ENCODE results near the gene SIK2. TPM values are rescaled to one million over a fixed set of nuclear protein-coding genes. Genes with fewer than 3 reads are reported as not detected.

SIK2 gene
- total RNA-seq, 1 donor from 2014 or later, result 16.3 TPM

DNA sequence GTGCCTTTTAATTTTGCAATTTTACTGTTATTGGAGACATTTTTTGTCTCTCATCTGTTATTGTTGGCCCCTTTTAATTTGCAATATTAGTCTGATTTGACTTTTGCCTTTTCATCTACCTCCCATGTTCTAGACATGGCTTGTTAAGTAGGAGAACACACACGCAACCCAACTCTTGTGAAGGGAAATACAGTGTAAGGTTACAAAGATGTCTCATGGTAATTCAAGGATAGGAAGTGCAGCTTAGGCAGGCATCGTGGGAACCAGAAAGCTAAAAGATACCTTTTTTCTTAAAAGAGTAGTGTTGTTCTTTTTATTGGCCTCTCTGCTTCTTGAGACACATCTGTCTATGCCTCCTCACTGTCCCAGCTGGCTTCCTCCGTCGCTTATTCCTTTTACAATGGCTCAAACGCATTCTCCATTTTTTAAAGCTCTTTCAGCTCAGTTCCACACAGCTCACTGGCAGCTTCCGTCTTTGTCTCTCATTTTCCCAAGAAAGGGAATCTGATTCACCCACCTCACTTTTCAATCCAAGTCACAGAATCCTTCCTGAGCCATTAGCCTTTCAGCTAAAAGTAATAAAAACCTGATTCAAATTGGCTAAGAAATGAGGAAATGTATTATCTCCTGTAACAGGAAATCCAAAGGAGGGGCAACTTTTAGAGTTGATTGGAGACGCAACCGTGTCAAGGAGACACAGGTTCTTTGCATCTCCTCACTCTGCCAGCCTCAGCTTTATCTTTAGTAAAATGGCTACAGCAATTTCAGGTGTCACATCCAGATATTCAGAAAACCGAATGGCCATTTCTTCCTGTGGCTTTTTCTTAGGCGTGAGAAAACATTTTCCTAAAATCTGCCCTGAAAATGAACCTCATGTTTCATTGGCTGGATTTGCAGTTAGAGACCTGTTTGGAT is 57.2 kb downstream of the SIK2 start:
- H3K9me3 ChIP-seq (ENCODE audit: low read depth), result no peaks in the 10 kb centered on the region
- Mint-ChIP-seq H3K27ac (no peak overlapping the region), H3K36me3 (peaks cover 12% of the 10 kb centered on the region), H3K4me3 (no peak overlapping the region), H3K27me3 (ENCODE audit: insufficient read depth, low read depth) (peaks cover 4% of the 10 kb centered on the region), H3K4me1 (peaks cover 5% of the 10 kb centered on the region), H3K9me3 (peaks cover 2% of the 10 kb centered on the region)
- no peaks in the 10 kb centered on the region for H3K36me3 ChIP-seq
- H2AFZ ChIP-seq (replicated peaks), result no peak overlapping the region
- no peaks in the 10 kb centered on the region for H3K27me3 ChIP-seq
- peaks cover 14% of the 10 kb centered on the region for H3K4me1 ChIP-seq
- H3K27ac ChIP-seq, result peak overlapping the region; percentile 75
- peaks cover 11% of the 10 kb centered on the region for H4K20me1 ChIP-seq (ENCODE audit: low read depth)
- no peak overlapping the region for H3K4me3 ChIP-seq
- H3K9ac ChIP-seq, result no peak overlapping the region
- peaks cover 7% of the 10 kb centered on the region for H3K79me2 ChIP-seq (ENCODE audit: low read depth)
- TF ChIP-seq EZH2phosphoT487 (IDR thresholded peaks at IDR 0.05) (no peak), EZH2 (IDR thresholded peaks at IDR 0.05) (no peak)
- TF ChIP-seq, protein P1, sequence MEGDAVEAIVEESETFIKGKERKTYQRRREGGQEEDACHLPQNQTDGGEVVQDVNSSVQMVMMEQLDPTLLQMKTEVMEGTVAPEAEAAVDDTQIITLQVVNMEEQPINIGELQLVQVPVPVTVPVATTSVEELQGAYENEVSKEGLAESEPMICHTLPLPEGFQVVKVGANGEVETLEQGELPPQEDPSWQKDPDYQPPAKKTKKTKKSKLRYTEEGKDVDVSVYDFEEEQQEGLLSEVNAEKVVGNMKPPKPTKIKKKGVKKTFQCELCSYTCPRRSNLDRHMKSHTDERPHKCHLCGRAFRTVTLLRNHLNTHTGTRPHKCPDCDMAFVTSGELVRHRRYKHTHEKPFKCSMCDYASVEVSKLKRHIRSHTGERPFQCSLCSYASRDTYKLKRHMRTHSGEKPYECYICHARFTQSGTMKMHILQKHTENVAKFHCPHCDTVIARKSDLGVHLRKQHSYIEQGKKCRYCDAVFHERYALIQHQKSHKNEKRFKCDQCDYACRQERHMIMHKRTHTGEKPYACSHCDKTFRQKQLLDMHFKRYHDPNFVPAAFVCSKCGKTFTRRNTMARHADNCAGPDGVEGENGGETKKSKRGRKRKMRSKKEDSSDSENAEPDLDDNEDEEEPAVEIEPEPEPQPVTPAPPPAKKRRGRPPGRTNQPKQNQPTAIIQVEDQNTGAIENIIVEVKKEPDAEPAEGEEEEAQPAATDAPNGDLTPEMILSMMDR (IDR thresholded peaks at IDR 0.05), result no peak
- peak; percentile 31 for DNase-seq (ENCODE audit: low spot score)
- H3K4me2 ChIP-seq, result peak overlapping the region; percentile 62
- peaks cover 7% of the 10 kb centered on the region for H3F3A ChIP-seq (ENCODE audit: low read depth)

DNA sequence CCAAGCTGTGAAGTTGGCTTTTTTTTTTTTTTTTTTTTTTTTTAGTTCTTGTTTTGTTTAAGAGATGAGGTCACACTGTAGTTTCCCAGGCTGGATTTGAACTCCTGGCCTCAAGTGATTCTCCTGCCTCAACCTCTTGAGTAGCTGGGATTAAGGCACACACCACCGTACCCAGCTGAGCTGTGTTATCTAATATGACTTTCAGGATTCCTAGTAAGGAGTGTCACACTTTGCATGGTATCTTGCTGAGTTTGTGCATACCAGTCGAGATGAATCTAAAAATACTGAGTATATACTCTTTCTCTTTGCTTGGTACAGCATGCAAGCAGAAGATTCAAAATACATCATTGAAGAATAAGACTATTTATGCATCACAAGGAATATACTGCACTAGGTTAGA is 58.6 kb downstream of the SIK2 start:
- Histone ChIP-seq H3F3A (ENCODE audit: low read depth) (peaks cover 7% of the 10 kb centered on the region), H3K4me3 (no peak overlapping the region), H3K4me1 (peaks cover 14% of the 10 kb centered on the region), H4K20me1 (ENCODE audit: low read depth) (peaks cover 22% of the 10 kb centered on the region), H2AFZ (replicated peaks) (no peak overlapping the region), H3K4me2 (no peak overlapping the region), H3K79me2 (ENCODE audit: low read depth) (peaks cover 7% of the 10 kb centered on the region), H3K9ac (no peak overlapping the region), H3K9me3 (ENCODE audit: low read depth) (no peaks in the 10 kb centered on the region), H3K27me3 (no peaks in the 10 kb centered on the region), H3K36me3 (no peaks in the 10 kb centered on the region), H3K27ac (no peak overlapping the region)
- H3K4me3 Mint-ChIP-seq, result no peak overlapping the region
- peaks cover 5% of the 10 kb centered on the region for H3K4me1 Mint-ChIP-seq
- peaks cover 2% of the 10 kb centered on the region for H3K9me3 Mint-ChIP-seq
- peaks cover 12% of the 10 kb centered on the region for H3K36me3 Mint-ChIP-seq
- no peak for TF ChIP-seq EZH2 (IDR thresholded peaks at IDR 0.05)
- TF ChIP-seq, protein P1 (IDR thresholded peaks at IDR 0.05), result no peak
- no peak for TF ChIP-seq EZH2phosphoT487 (IDR thresholded peaks at IDR 0.05)
- peaks cover 4% of the 10 kb centered on the region for H3K27me3 Mint-ChIP-seq (ENCODE audit: insufficient read depth, low read depth)
- no peak overlapping the region for H3K27ac Mint-ChIP-seq
- DNase-seq (ENCODE audit: low spot score), result no peak

DNA sequence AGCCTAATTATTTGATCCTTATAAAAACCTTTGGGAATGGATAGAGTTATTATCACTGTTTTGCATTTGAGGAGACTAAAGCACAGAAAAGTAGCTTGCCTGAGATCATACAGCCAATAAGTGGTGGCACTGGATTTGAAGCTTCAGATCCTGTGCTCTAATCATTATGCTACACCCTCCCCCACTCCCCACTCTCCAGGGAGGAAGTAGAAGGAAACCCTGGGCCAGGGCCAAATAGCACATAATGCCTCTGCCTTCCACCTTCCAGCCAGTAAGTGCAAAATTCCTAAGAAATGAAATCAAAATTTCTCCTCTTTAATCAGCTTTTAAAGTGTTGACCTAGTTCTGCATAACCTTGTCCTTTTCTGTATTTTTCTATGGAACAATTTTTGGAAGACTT is 61.6 kb downstream of the SIK2 start:
- no peaks in the 10 kb centered on the region for H3K27me3 ChIP-seq
- H3K4me3 ChIP-seq, result no peak overlapping the region
- H3K27me3 Mint-ChIP-seq (ENCODE audit: insufficient read depth, low read depth), result peaks cover 3% of the 10 kb centered on the region
- H3K4me1 ChIP-seq, result peaks cover 11% of the 10 kb centered on the region
- no peak overlapping the region for H3K27ac Mint-ChIP-seq
- H3K9me3 ChIP-seq (ENCODE audit: low read depth), result no peaks in the 10 kb centered on the region
- H3K4me2 ChIP-seq, result no peak overlapping the region
- peaks cover 30% of the 10 kb centered on the region for H4K20me1 ChIP-seq (ENCODE audit: low read depth)
- H3K9me3 Mint-ChIP-seq, result peaks cover 2% of the 10 kb centered on the region
- no peak overlapping the region for H3K27ac ChIP-seq
- DNase-seq (ENCODE audit: low spot score), result no peak
- H3K4me1 Mint-ChIP-seq, result peaks cover 3% of the 10 kb centered on the region
- H3K79me2 ChIP-seq (ENCODE audit: low read depth), result no peaks in the 10 kb centered on the region
- no peak overlapping the region for H3K4me3 Mint-ChIP-seq
- no peaks in the 10 kb centered on the region for H3K36me3 ChIP-seq
- H3K9ac ChIP-seq, result no peak overlapping the region
- TF ChIP-seq EZH2phosphoT487 (IDR thresholded peaks at IDR 0.05), result no peak
- TF ChIP-seq, protein P1 (IDR thresholded peaks at IDR 0.05), result no peak
- TF ChIP-seq EZH2 (IDR thresholded peaks at IDR 0.05), result no peak
- H3K36me3 Mint-ChIP-seq, result peaks cover 12% of the 10 kb centered on the region
- H3F3A ChIP-seq (ENCODE audit: low read depth), result peaks cover 7% of the 10 kb centered on the region
- no peak overlapping the region for H2AFZ ChIP-seq (replicated peaks)
